WI38 (cell line): Measurements from ENCODE around the gene ZP1.

Experiments
- H3K4me3 ChIP-seq: 2 replicates; pipeline ENCODE4 v1.5.1; 2011; ENCODE audit warnings: low read depth, mild to moderate bottlenecking, control low read depth, low read length
- TF ChIP-seq, protein P1 (sequence below): IDR thresholded peaks from 2 replicates; pipeline ENCODE4 v1.5.1; 2012; ENCODE audit warnings: low read depth, mild to moderate bottlenecking, control low read depth, low read length

ZP1 gene

DNA sequence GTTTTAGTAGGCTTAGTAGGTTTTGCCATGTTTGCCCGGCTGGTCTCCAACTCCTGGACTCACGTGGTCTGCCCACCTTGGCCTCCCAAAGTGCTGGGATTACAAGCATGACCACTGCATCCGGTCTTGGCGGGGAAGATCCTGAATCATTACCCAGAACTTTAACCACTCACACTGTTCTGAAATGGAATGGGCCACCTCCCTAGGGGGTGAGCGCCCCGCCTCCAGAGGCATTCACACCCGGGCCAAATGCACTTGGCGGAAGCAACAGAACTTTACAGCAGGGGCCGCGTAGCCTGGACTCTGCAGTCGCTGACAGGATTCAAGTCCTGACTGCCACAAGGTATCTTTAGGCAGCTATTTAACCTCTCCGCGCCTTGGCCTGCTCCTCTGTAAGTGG lies 20.1 kb upstream of the ZP1 start:
- no peak overlapping the region for H3K4me3 ChIP-seq
- TF ChIP-seq, protein P1, sequence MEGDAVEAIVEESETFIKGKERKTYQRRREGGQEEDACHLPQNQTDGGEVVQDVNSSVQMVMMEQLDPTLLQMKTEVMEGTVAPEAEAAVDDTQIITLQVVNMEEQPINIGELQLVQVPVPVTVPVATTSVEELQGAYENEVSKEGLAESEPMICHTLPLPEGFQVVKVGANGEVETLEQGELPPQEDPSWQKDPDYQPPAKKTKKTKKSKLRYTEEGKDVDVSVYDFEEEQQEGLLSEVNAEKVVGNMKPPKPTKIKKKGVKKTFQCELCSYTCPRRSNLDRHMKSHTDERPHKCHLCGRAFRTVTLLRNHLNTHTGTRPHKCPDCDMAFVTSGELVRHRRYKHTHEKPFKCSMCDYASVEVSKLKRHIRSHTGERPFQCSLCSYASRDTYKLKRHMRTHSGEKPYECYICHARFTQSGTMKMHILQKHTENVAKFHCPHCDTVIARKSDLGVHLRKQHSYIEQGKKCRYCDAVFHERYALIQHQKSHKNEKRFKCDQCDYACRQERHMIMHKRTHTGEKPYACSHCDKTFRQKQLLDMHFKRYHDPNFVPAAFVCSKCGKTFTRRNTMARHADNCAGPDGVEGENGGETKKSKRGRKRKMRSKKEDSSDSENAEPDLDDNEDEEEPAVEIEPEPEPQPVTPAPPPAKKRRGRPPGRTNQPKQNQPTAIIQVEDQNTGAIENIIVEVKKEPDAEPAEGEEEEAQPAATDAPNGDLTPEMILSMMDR: no peak

DNA sequence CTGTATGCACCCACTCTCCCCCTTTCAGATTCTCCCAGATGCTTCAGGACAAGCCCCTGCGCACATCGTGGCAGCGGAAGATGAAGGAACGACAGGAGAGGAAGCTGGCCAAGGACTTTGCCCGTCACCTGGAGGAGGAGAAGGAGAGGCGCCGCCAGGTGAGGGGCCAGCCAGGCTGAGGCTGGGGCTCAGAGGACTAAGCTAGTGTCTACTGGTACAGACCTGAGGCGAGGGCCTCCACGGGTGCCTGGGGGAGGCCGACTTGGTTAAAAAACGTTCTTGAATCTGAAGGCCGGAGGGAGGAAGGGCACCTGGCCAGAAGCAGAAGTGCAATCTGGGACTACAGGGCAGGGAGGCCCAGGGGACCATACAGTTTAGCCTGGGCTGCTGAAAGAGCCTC lies 19.4 kb upstream of the ZP1 start:
- no peak overlapping the region for H3K4me3 ChIP-seq
- TF ChIP-seq, protein P1: no peak

DNA sequence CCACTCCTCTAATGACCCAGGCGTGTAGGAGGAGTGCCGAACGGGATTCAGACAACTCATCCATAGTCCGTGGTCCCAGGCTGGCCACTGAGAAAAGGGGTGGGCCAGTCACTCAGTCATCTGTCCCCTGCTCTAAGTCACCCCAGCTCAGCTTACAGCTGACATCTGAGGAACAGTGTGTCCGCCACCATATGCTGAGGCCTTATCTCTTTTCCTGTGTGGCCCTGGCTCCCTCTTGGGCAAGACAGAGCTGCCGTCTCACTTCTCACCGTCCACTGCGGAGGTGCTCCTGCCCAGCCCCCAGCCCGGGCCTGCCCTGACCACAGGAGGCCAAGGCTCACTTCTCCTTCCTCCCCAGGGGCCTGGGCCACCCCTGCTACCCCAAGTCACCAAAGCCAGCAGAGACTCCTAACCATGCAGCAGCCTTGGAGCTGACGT lies 18.6 kb upstream of the ZP1 start:
- no peak overlapping the region for H3K4me3 ChIP-seq
- TF ChIP-seq, protein P1: no peak

GRCh38 chr11:60849641-60850520 lies 17.5 kb upstream of the ZP1 start:
- no peak overlapping the region for H3K4me3 ChIP-seq
- TF ChIP-seq, protein P1: no peak

GRCh38 chr11:60851327-60852104 lies 15.8 kb upstream of the ZP1 start:
- TF ChIP-seq, protein P1: no peak
- H3K4me3 ChIP-seq: no peak overlapping the region

- TF ChIP-seq, protein P1: no peak
- H3K4me3 ChIP-seq: no peak overlapping the region
Observed at GRCh38 chr11:60852117-60852981, 15.0 kb upstream of the ZP1 start.
